DOHH2 (cell line): ENCODE results near the gene ZC3H7A.

Experiments
- H3F3A ChIP-seq: fragments of 200-600 bp; sonication (generic), shearing (Covaris generic); 2 replicates; pipeline ENCODE4 v1.6.0; 2016; ENCODE audit warnings: antibody characterized with exemption, mild to moderate bottlenecking; ENCODE audit not compliant: control insufficient read depth, insufficient read depth
- H3K27ac ChIP-seq: fragments of 200-600 bp; sonication (generic); 2 replicates; pipeline ENCODE4 v1.5.1; 2014; ENCODE audit warnings: low read depth, mild to moderate bottlenecking, low read length, moderate library complexity
- H3K27me3 ChIP-seq: fragments of 200-600 bp; sonication (generic); 2 replicates; pipeline ENCODE4 v1.6.1; 2014; ENCODE audit warnings: mild to moderate bottlenecking, low read length, mixed read lengths; ENCODE audit not compliant: control insufficient read depth
- H3K36me3 ChIP-seq: fragments of 200-600 bp; sonication (generic); 2 replicates; pipeline ENCODE4 v1.6.1; 2014; ENCODE audit warnings: mild to moderate bottlenecking, low read length, moderate library complexity, mixed read lengths; ENCODE audit not compliant: control insufficient read depth
- H3K4me1 ChIP-seq: fragments of 200-600 bp; sonication (generic); 2 replicates; pipeline ENCODE4 v1.6.1; 2014; ENCODE audit warnings: mild to moderate bottlenecking, low read length, mixed read lengths; ENCODE audit not compliant: control insufficient read depth
- H3K4me2 ChIP-seq: fragments of 200-600 bp; sonication (generic); 2 replicates; pipeline ENCODE4 v1.6.0; 2014; ENCODE audit warnings: mild to moderate bottlenecking, low read length, moderate library complexity
- H3K4me3 ChIP-seq: fragments of 200-600 bp; sonication (generic); 2 replicates; pipeline ENCODE4 v1.5.1; 2014; ENCODE audit warnings: mild to moderate bottlenecking, low read length, mixed read lengths
- H3K79me2 ChIP-seq: fragments of 200-600 bp; sonication (generic); 2 replicates; pipeline ENCODE4 v1.6.1; 2014; ENCODE audit warnings: mild to moderate bottlenecking, low read length, mixed read lengths; ENCODE audit not compliant: control insufficient read depth
- H3K9me2 ChIP-seq: fragments of 200-600 bp; sonication (generic); replicated peaks from 2 replicates; pipeline ENCODE4 v1.6.1; 2014; ENCODE audit warnings: mild to moderate bottlenecking, low read length, mixed read lengths; ENCODE audit not compliant: control insufficient read depth
- H3K9me3 ChIP-seq: fragments of 200-600 bp; sonication (generic); 2 replicates; pipeline ENCODE4 v1.6.1; 2014; ENCODE audit warnings: antibody characterized with exemption, low read length, mixed read lengths; ENCODE audit not compliant: control insufficient read depth, insufficient read depth
- H4K20me1 ChIP-seq: fragments of 200-600 bp; sonication (generic); 2 replicates; pipeline ENCODE4 v1.6.0; 2014; ENCODE audit warnings: low read depth, mild to moderate bottlenecking, antibody characterized with exemption, low read length, moderate library complexity; ENCODE audit not compliant: control insufficient read depth, insufficient read depth
- CTCF ChIP-seq: fragments of 200-600 bp; sonication (generic); IDR thresholded peaks from one replicate; pipeline ENCODE4 v1.5.1; 2014; ENCODE audit warnings: antibody characterized with exemption, mild to moderate bottlenecking, low read depth, low read length; ENCODE audit not compliant: poor library complexity, severe bottlenecking
- EZH2phosphoT487 ChIP-seq: fragments of 200-600 bp; sonication (generic); IDR thresholded peaks from 2 replicates; pipeline ENCODE4 v1.6.1; 2017; ENCODE audit warnings: borderline replicate concordance, mild to moderate bottlenecking, antibody characterized with exemption, low read length, moderate library complexity, mixed read lengths

Gene ZC3H7A

GRCh38 chr16:11743308-11744074, 53.6 kb downstream of the ZC3H7A start:
- no peaks in the 10 kb centered on the region for H3K27me3 ChIP-seq
- peaks cover 8% of the 10 kb centered on the region for H3K36me3 ChIP-seq
- no peaks in the 10 kb centered on the region for H3K9me2 ChIP-seq
- H3K27ac ChIP-seq: peak overlapping the region; percentile 69
- peak overlapping the region; percentile 74 for H3K4me2 ChIP-seq
- TF ChIP-seq CTCF (peak; percentile 17), EZH2phosphoT487 (no peak)
- H3K4me3 ChIP-seq: peak overlapping the region; percentile 92
- peaks cover 21% of the 10 kb centered on the region for H3F3A ChIP-seq
- H4K20me1 ChIP-seq: 0 out of 2 replicates have a peak, but pooled peaks cover 11% of the 10 kb centered on the region
- H3K79me2 ChIP-seq: peaks cover 47% of the 10 kb centered on the region
- peaks cover 42% of the 10 kb centered on the region for H3K4me1 ChIP-seq
- H3K9me3 ChIP-seq: no peaks in the 10 kb centered on the region

DNA sequence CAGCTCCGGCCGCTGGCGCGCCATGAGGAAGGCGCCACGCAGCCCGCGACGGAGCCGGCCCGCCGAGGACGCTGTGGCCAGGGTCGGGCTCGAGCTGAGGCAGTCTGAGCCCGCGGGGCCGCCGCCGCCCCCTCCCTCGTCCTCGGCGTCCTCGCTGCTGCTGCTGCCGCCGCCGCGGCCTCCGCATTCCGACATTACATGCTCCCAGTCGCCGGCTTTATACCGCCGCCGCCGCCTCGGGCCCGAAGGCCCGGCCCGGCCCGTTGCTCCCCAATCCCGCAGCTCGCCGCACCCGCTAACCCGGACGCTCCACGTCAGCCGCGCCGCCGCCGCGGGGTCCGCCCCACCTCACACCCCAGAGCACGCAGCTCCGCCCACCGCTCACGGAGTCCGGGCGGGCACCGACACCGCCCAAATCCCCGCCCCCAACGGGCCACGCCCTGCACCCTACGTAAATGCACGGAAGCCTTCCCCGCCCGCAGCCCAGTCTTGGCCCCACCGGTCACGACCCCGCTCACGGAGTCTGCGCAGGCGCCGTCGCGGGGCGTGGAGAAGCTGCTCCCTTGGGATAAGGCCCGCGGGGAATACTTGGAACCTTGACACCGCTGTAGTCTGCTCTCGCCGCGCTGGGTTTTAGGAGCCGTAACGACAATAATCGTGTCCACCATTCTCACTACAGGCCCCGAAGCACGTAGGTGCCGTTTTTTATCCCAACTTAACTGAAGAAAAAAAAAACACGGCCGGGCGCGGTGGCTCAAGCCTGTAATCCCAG, 54.3 kb downstream of the ZC3H7A start, which contains the start of gene TXNDC11:
TXNDC11 (minus strand) TSS at position 322 of the 772 bp plus-strand sequence; CDS start at position 195, 127 bp downstream.
- Histone ChIP-seq H3F3A (peaks cover 15% of the 10 kb centered on the region), H3K9me2 (no peaks in the 10 kb centered on the region), H3K27me3 (no peaks in the 10 kb centered on the region), H3K27ac (peak within 1 kb of the TSS; percentile 69), H3K9me3 (no peaks in the 10 kb centered on the region), H3K4me1 (peaks cover 44% of the 10 kb centered on the region), H3K36me3 (peaks cover 14% of the 10 kb centered on the region), H3K4me3 (peak within 1 kb of the TSS; percentile 92), H3K4me2 (peak within 1 kb of the TSS; percentile 74), H3K79me2 (peaks cover 55% of the 10 kb centered on the region), H4K20me1 (0 out of 2 replicates have a peak, but pooled peaks cover 11% of the 10 kb centered on the region)
- TF ChIP-seq EZH2phosphoT487: no peak
- TF ChIP-seq CTCF: no peak

GRCh38 chr16:11742093-11742535, 54.9 kb downstream of the ZC3H7A start:
- H3K4me1 ChIP-seq: peaks cover 45% of the 10 kb centered on the region
- peaks cover 61% of the 10 kb centered on the region for H3K79me2 ChIP-seq
- no peaks in the 10 kb centered on the region for H3K9me3 ChIP-seq
- H3K4me3 ChIP-seq: peak overlapping the region; percentile 92
- H3K36me3 ChIP-seq: peaks cover 19% of the 10 kb centered on the region
- TF ChIP-seq EZH2phosphoT487: no peak
- TF ChIP-seq CTCF: no peak
- H3K27me3 ChIP-seq: no peaks in the 10 kb centered on the region
- no peaks in the 10 kb centered on the region for H3K9me2 ChIP-seq
- H4K20me1 ChIP-seq: 0 out of 2 replicates have a peak, but pooled peaks cover 11% of the 10 kb centered on the region
- peaks cover 15% of the 10 kb centered on the region for H3F3A ChIP-seq
- H3K27ac ChIP-seq: peak overlapping the region; percentile 69
- peak overlapping the region; percentile 74 for H3K4me2 ChIP-seq
